SU-DHL-6 (cell line): ENCODE data around the gene PARP14.
"Not testable (repeated sequence)": the region's sequence is repeated elsewhere in the genome, so short reads cannot be mapped to it uniquely, and the experiment has no call there.

Experiments used
- H2AFZ ChIP-seq: fragments of 200-600 bp; sonication (generic); 2 replicates; pipeline ENCODE4 v1.6.1; 2014; ENCODE audit warnings: low read depth, mild to moderate bottlenecking, moderate library complexity, mixed read lengths, antibody characterized with exemption, low read length; ENCODE audit not compliant: severe bottlenecking
- H3F3A ChIP-seq: fragments of 200-600 bp; shearing (Covaris generic); 2 replicates; pipeline ENCODE4 v1.6.0; 2016; ENCODE audit warnings: antibody characterized with exemption, mild to moderate bottlenecking; ENCODE audit not compliant: insufficient read depth
- H3K27ac ChIP-seq: fragments of 200-600 bp; sonication (generic); 2 replicates; pipeline ENCODE4 v1.5.1; 2016; ENCODE audit warnings: low read depth, mild to moderate bottlenecking, low read length, moderate library complexity, mixed read lengths
- H3K27me3 ChIP-seq: fragments of 200-600 bp; sonication (generic), shearing (Covaris generic); 2 replicates; pipeline ENCODE4 v1.6.0; 2014; ENCODE audit warnings: mild to moderate bottlenecking, low read length
- H3K36me3 ChIP-seq: fragments of 200-600 bp; sonication (generic); 2 replicates; pipeline ENCODE4 v1.6.1; 2014; ENCODE audit warnings: mild to moderate bottlenecking, low read length, mixed read lengths
- H3K4me2 ChIP-seq: fragments of 300-600, 200-600 bp; shearing (Covaris generic), sonication (generic); 2 replicates; pipeline ENCODE4 v1.6.0; 2014; ENCODE audit warnings: low read length, low read depth, mild to moderate bottlenecking; ENCODE audit not compliant: poor library complexity, severe bottlenecking
- H3K4me3 ChIP-seq: fragments of 200-600 bp; sonication (generic); 2 replicates; pipeline ENCODE4 v1.5.1; 2014; ENCODE audit warnings: antibody characterized with exemption, low read length, mild to moderate bottlenecking, mixed read lengths; ENCODE audit not compliant: insufficient read depth, poor library complexity, severe bottlenecking
- H3K79me2 ChIP-seq: fragments of 200-600 bp; sonication (generic); 2 replicates; pipeline ENCODE4 v1.6.1; 2014; ENCODE audit warnings: mild to moderate bottlenecking, low read length, moderate library complexity; ENCODE audit not compliant: insufficient read depth
- H3K9ac ChIP-seq: fragments of 200-600 bp; sonication (generic); 2 replicates; pipeline ENCODE4 v1.7.0; 2014; ENCODE audit warnings: mild to moderate bottlenecking, low read length
- H3K9me2 ChIP-seq: fragments of 200-600 bp; sonication (generic); replicated peaks from 2 replicates; pipeline ENCODE4 v1.6.1; 2014; ENCODE audit warnings: low read length; ENCODE audit not compliant: insufficient read depth
- H3K9me3 ChIP-seq: fragments of 200-600 bp; sonication (generic); 2 replicates; pipeline ENCODE4 v1.6.1; 2014; ENCODE audit warnings: low read length, mixed read lengths; ENCODE audit not compliant: insufficient read depth
- H4K20me1 ChIP-seq: fragments of 200-600 bp; sonication (generic); 2 replicates; pipeline ENCODE4 v1.6.1; 2014; ENCODE audit warnings: low read depth, mild to moderate bottlenecking, antibody characterized with exemption, low read length, moderate library complexity, mixed read lengths
- CTCF ChIP-seq: fragments of 200-600 bp; sonication (generic); IDR thresholded peaks from one replicate; pipeline ENCODE4 v1.5.1; 2017; ENCODE audit warnings: antibody characterized with exemption, mild to moderate bottlenecking, low read length, moderate library complexity; ENCODE audit not compliant: insufficient read depth, poor library complexity, severe bottlenecking
- EZH2phosphoT487 ChIP-seq: fragments of 200-600 bp; sonication (generic), shearing (Covaris generic); conservative IDR thresholded peaks from 2 replicates; pipeline ENCODE4 v1.6.1; 2018; ENCODE audit warnings: mild to moderate bottlenecking, antibody characterized with exemption, low read length, moderate library complexity, mixed read lengths

Gene PARP14

GRCh38 chr3:122697952-122698620, 17.4 kb downstream of the PARP14 start:
- H3K4me2 ChIP-seq = peak overlapping the region; percentile 17
- H3K4me3 ChIP-seq = no peak overlapping the region
- no peak overlapping the region for H2AFZ ChIP-seq
- no peak overlapping the region for H3K9ac ChIP-seq
- no peaks in the 10 kb centered on the region for H3K9me3 ChIP-seq
- TF ChIP-seq EZH2phosphoT487 = no peak
- TF ChIP-seq CTCF = no peak
- H3F3A ChIP-seq = no peaks in the 10 kb centered on the region
- no peaks in the 10 kb centered on the region for H3K9me2 ChIP-seq
- no peaks in the 10 kb centered on the region for H3K27me3 ChIP-seq
- no peaks in the 10 kb centered on the region for H3K79me2 ChIP-seq
- H3K36me3 ChIP-seq = no peaks in the 10 kb centered on the region
- H3K27ac ChIP-seq = 0 out of 2 replicates have a peak overlapping the region, but pooled peaks have one; percentile 9
- H4K20me1 ChIP-seq = no peaks in the 10 kb centered on the region

GRCh38 chr3:122700193-122700592, 19.6 kb downstream of the PARP14 start:
- Histone ChIP-seq H3K9ac (no peak overlapping the region), H3K27me3 (no peaks in the 10 kb centered on the region), H3K36me3 (no peaks in the 10 kb centered on the region), H3K4me3 (no peak overlapping the region), H4K20me1 (no peaks in the 10 kb centered on the region), H3K4me2 (no peak overlapping the region), H2AFZ (no peak overlapping the region), H3K27ac (no peak overlapping the region), H3K79me2 (no peaks in the 10 kb centered on the region), H3F3A (no peaks in the 10 kb centered on the region), H3K9me2 (no peaks in the 10 kb centered on the region), H3K9me3 (no peaks in the 10 kb centered on the region)
- TF ChIP-seq EZH2phosphoT487 = no peak
- no peak for TF ChIP-seq CTCF

GRCh38 chr3:122705379-122705778, 24.7 kb downstream of the PARP14 start:
- Histone ChIP-seq H2AFZ (no peak overlapping the region), H3K36me3 (no peaks in the 10 kb centered on the region), H3K9me2 (no peaks in the 10 kb centered on the region), H3F3A (no peaks in the 10 kb centered on the region), H3K4me3 (no peak overlapping the region), H3K9ac (no peak overlapping the region), H3K4me2 (no peak overlapping the region), H4K20me1 (no peaks in the 10 kb centered on the region), H3K27me3 (no peaks in the 10 kb centered on the region), H3K9me3 (no peaks in the 10 kb centered on the region), H3K27ac (no peak overlapping the region), H3K79me2 (no peaks in the 10 kb centered on the region)
- TF ChIP-seq CTCF = no peak
- TF ChIP-seq EZH2phosphoT487 = no peak

GRCh38 chr3:122710616-122711251, 30.1 kb downstream of the PARP14 start:
- H3K27me3 ChIP-seq, H3F3A ChIP-seq: not testable (repeated sequence)

More at GRCh38 chr3:122710616-122711251, 30.1 kb downstream of the PARP14 start:
- H3K9me2 ChIP-seq, H3K4me2 ChIP-seq, H3K9me3 ChIP-seq, H3K4me3 ChIP-seq, H3K27ac ChIP-seq, H3K79me2 ChIP-seq, H4K20me1 ChIP-seq, H3K36me3 ChIP-seq, H2AFZ ChIP-seq, H3K9ac ChIP-seq: not testable (repeated sequence)
